ENCODE results near the gene ADAM17. TPM values are rescaled to one million over a fixed set of nuclear protein-coding genes. Genes with fewer than 3 reads are reported as not detected.

Gene ADAM17
- total and polyA plus RNA-seq, 10 of the 15 experiments (the other 5 are each of a cell fraction or from before 2014, with no cell fraction given) = 2.3 to 18.5 (median 13.4) TPM

DNA sequence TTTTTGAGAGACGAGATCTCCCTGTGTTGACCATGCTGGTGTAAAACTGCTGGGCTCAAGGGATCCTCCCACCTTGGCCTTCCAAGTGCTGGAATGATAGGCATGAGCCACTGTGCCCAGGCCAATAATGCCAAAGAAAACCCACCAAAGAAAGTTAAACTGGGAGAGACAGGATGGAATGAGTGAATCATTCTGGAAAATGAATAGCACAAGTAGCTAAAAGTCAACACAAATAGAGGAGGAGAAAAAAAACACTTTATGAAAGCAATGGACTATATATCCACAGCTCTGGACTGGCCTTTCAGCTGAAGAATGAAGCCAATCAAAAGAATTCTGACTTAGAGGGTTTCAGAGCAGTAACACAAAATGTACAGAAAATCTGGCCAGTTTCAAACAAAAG, 57.4 kb downstream of the ADAM17 start (continued):
- TF ChIP-seq, protein P1, sequence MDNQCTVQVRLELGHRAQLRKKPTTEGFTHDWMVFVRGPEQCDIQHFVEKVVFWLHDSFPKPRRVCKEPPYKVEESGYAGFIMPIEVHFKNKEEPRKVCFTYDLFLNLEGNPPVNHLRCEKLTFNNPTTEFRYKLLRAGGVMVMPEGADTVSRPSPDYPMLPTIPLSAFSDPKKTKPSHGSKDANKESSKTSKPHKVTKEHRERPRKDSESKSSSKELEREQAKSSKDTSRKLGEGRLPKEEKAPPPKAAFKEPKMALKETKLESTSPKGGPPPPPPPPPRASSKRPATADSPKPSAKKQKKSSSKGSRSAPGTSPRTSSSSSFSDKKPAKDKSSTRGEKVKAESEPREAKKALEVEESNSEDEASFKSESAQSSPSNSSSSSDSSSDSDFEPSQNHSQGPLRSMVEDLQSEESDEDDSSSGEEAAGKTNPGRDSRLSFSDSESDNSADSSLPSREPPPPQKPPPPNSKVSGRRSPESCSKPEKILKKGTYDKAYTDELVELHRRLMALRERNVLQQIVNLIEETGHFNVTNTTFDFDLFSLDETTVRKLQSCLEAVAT (IDR thresholded peaks at IDR 0.05) = no peak
- TF ChIP-seq RELA (IDR thresholded peaks at IDR 0.05; ENCODE audit: borderline replicate concordance, partially characterized antibody) (no peak), ZBTB40 (IDR thresholded peaks at IDR 0.05; ENCODE audit: borderline replicate concordance) (no peak), RUNX3 (IDR thresholded peaks at IDR 0.05; ENCODE audit: low read length) (no peak), EED (IDR thresholded peaks at IDR 0.05; ENCODE audit: low read depth) (no peak)
- TF ChIP-seq, protein P2, sequence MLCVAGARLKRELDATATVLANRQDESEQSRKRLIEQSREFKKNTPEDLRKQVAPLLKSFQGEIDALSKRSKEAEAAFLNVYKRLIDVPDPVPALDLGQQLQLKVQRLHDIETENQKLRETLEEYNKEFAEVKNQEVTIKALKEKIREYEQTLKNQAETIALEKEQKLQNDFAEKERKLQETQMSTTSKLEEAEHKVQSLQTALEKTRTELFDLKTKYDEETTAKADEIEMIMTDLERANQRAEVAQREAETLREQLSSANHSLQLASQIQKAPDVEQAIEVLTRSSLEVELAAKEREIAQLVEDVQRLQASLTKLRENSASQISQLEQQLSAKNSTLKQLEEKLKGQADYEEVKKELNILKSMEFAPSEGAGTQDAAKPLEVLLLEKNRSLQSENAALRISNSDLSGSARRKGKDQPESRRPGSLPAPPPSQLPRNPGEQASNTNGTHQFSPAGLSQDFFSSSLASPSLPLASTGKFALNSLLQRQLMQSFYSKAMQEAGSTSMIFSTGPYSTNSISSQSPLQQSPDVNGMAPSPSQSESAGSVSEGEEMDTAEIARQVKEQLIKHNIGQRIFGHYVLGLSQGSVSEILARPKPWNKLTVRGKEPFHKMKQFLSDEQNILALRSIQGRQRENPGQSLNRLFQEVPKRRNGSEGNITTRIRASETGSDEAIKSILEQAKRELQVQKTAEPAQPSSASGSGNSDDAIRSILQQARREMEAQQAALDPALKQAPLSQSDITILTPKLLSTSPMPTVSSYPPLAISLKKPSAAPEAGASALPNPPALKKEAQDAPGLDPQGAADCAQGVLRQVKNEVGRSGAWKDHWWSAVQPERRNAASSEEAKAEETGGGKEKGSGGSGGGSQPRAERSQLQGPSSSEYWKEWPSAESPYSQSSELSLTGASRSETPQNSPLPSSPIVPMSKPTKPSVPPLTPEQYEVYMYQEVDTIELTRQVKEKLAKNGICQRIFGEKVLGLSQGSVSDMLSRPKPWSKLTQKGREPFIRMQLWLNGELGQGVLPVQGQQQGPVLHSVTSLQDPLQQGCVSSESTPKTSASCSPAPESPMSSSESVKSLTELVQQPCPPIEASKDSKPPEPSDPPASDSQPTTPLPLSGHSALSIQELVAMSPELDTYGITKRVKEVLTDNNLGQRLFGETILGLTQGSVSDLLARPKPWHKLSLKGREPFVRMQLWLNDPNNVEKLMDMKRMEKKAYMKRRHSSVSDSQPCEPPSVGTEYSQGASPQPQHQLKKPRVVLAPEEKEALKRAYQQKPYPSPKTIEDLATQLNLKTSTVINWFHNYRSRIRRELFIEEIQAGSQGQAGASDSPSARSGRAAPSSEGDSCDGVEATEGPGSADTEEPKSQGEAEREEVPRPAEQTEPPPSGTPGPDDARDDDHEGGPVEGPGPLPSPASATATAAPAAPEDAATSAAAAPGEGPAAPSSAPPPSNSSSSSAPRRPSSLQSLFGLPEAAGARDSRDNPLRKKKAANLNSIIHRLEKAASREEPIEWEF (IDR thresholded peaks at IDR 0.05; ENCODE audit: insufficient replicate concordance, low read depth, low read length) = no peak
- TF ChIP-seq, protein P3, sequence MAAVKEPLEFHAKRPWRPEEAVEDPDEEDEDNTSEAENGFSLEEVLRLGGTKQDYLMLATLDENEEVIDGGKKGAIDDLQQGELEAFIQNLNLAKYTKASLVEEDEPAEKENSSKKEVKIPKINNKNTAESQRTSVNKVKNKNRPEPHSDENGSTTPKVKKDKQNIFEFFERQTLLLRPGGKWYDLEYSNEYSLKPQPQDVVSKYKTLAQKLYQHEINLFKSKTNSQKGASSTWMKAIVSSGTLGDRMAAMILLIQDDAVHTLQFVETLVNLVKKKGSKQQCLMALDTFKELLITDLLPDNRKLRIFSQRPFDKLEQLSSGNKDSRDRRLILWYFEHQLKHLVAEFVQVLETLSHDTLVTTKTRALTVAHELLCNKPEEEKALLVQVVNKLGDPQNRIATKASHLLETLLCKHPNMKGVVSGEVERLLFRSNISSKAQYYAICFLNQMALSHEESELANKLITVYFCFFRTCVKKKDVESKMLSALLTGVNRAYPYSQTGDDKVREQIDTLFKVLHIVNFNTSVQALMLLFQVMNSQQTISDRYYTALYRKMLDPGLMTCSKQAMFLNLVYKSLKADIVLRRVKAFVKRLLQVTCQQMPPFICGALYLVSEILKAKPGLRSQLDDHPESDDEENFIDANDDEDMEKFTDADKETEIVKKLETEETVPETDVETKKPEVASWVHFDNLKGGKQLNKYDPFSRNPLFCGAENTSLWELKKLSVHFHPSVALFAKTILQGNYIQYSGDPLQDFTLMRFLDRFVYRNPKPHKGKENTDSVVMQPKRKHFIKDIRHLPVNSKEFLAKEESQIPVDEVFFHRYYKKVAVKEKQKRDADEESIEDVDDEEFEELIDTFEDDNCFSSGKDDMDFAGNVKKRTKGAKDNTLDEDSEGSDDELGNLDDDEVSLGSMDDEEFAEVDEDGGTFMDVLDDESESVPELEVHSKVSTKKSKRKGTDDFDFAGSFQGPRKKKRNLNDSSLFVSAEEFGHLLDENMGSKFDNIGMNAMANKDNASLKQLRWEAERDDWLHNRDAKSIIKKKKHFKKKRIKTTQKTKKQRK (IDR thresholded peaks at IDR 0.05; ENCODE audit: low read depth, low read length) = no peak
- TF ChIP-seq, protein P4, sequence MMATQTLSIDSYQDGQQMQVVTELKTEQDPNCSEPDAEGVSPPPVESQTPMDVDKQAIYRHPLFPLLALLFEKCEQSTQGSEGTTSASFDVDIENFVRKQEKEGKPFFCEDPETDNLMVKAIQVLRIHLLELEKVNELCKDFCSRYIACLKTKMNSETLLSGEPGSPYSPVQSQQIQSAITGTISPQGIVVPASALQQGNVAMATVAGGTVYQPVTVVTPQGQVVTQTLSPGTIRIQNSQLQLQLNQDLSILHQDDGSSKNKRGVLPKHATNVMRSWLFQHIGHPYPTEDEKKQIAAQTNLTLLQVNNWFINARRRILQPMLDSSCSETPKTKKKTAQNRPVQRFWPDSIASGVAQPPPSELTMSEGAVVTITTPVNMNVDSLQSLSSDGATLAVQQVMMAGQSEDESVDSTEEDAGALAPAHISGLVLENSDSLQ (IDR thresholded peaks at IDR 0.05) = no peak

Measured in GM12878 (cell line).